Transverse colon (tissue), 4 donors: Measurements from ENCODE around the gene NADK2.

Source experiments
- CTCF ChIP-seq, 5 experiments: fragments of 200-600 bp in 3 of 5; fragments of 450-650 bp in 2 of 5; sonication (generic) in 3 of 5; IDR thresholded peaks; 1 replicate in 2 of 5; 2 replicates in 3 of 5; pipeline ENCODE4 v1.5.1; 2016 to 2017; ENCODE audit warnings: antibody characterized with exemption in 5 of 5, inconsistent platforms in 3 of 5, mild to moderate bottlenecking in 2 of 5, moderate library complexity in 1 of 5
- EP300 ChIP-seq: sonication (generic); formaldehyde crosslinking; IDR thresholded peaks from one replicate; pipeline ENCODE4 v1.6.1; 2017; ENCODE audit warnings: antibody characterized with exemption, low read depth
- POLR2A ChIP-seq: fragments of 450-650 bp; IDR thresholded peaks from one replicate; pipeline ENCODE4 v1.6.1; 2016; ENCODE audit warnings: antibody characterized with exemption, mild to moderate bottlenecking, moderate library complexity
- POLR2AphosphoS5 ChIP-seq, 3 donors: sonication (generic); formaldehyde crosslinking; IDR thresholded peaks; one replicate each; pipeline ENCODE4 v1.6.1; 2016; ENCODE audit warnings: antibody characterized with exemption in 3 of 3

GRCh38 chr5:36261186-36261585 is 19.5 kb upstream of the NADK2 start:
- TF ChIP-seq CTCF (IDR thresholded peaks at IDR 0.05) (no peak), EP300 (no peak), POLR2A (no peak), POLR2AphosphoS5 (IDR thresholded peaks at IDR 0.05) (no peak)
